Activated CD8-positive, alpha-beta memory T cell treated with anti-CD3 and anti-CD28 coated beads for 36 hours (primary cell): ENCODE measurements around the gene CARMIL1. TPM values are rescaled to one million over a fixed set of nuclear protein-coding genes. Genes with fewer than 3 reads are reported as not detected.
"Not testable (repeated sequence)": the region's sequence is repeated elsewhere in the genome, so short reads cannot be mapped to it uniquely, and the experiment has no call there.

Experiments
- CTCF ChIA-PET: fragments of 350-600 bp; sonication (Branson Sonifier 250); formaldehyde crosslinking; loops from one replicate; lab custom pipeline; 2021; ENCODE audit warnings: antibody characterized with exemption; lab: Charles Lee
- POLR2A ChIA-PET: fragments of 350-600 bp; sonication (Branson Sonifier 250); formaldehyde crosslinking; loops from one replicate; lab custom pipeline; 2021; ENCODE audit warnings: antibody characterized with exemption; lab: Charles Lee
- total RNA-seq, 2 experiments: library from RNA; stranded (reverse); gene quantifications; one replicate each; pipeline ENCODE4 v1.2.3, GENCODE V29; 2021

The CARMIL1 gene
- total RNA-seq, 2 experiments from 2014 or later, result 2.0 TPM

DNA sequence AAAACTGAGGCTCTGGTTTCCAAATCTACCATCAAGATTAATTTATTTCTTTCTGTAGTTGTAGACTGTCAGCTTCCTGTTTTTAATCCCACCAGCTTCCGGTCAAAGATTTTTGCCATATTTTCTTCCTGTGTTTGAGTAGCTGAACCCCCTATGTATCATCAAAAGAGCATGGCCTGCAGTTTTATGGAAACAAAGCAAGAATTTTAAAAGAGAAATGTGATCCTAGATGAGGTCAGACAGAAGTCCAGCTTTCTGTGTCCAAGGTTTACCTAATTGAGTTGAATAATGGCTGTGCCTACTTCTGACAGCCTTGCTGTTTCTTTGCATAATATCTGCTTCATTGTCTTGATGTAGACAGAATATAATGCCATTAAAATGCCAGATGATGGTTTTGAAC lies 163.7 kb downstream of the CARMIL1 start:
- POLR2A ChIA-PET, result no interaction called here
- CTCF ChIA-PET, result no interaction called here

- CTCF ChIA-PET, POLR2A ChIA-PET: not testable (repeated sequence)
These were observed 165.3 kb downstream of the CARMIL1 start for GRCh38 chr6:25444521-25444920.

- POLR2A ChIA-PET, result no interaction called here
- CTCF ChIA-PET, result no interaction called here
These were observed 167.8 kb downstream of the CARMIL1 start for GRCh38 chr6:25446830-25447569.

DNA sequence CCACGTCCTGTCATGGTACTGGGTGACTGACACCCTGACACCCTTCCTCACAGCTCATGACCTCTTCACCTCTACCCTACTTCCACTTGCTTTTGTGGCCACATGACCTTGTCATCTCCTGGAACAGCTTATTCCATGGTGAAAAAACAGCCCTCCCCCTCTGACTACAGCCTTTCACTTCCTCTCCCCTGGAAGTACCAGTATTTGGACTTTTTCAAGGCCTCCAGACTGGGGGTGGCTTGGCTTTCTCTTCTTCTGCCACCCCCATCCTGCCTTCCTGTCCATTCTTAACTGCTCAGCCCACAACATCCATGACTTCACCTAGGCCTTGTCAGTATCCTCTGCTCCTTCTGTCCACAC lies 168.4 kb downstream of the CARMIL1 start:
- ChIA-PET POLR2A (no interaction called here), CTCF (no interaction called here)

GRCh38 chr6:25448965-25449538 lies 169.9 kb downstream of the CARMIL1 start:
- ChIA-PET CTCF (no interaction called here), POLR2A (no interaction called here)

GRCh38 chr6:25449774-25450173 lies 170.6 kb downstream of the CARMIL1 start:
- ChIA-PET CTCF (no interaction called here), POLR2A (no interaction called here)

GRCh38 chr6:25450469-25451198 lies 171.5 kb downstream of the CARMIL1 start:
- CTCF ChIA-PET, result no interaction called here
- POLR2A ChIA-PET, result no interaction called here

GRCh38 chr6:25452031-25452430 lies 172.9 kb downstream of the CARMIL1 start:
- ChIA-PET CTCF (no interaction called here), POLR2A (no interaction called here)

- ChIA-PET CTCF (no interaction called here), POLR2A (no interaction called here)
These were observed 174.1 kb downstream of the CARMIL1 start for GRCh38 chr6:25453288-25453687.

DNA sequence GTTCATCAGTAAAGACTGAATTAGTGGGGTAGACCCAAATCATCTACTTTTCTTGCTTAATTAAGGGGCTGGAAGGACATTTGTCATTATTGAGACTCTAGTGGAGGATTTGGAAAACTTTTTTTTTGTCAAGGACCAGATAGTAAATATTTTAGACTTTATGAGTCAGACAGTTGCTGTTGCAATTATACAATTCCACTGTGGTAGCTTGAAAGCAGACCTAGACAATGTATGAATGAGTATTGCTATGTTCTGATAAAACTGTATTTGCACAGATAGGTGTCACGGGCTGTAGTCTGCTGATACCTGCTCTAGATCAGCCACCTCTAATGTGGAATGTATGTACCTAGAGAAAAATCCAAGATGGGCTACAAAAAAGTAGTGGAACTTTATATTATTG lies 175.0 kb downstream of the CARMIL1 start:
- ChIA-PET POLR2A (no interaction called here), CTCF (no interaction called here)

- POLR2A ChIA-PET, result no interaction called here
- CTCF ChIA-PET, result no interaction called here
These were observed 177.3 kb downstream of the CARMIL1 start for GRCh38 chr6:25456249-25457040.

DNA sequence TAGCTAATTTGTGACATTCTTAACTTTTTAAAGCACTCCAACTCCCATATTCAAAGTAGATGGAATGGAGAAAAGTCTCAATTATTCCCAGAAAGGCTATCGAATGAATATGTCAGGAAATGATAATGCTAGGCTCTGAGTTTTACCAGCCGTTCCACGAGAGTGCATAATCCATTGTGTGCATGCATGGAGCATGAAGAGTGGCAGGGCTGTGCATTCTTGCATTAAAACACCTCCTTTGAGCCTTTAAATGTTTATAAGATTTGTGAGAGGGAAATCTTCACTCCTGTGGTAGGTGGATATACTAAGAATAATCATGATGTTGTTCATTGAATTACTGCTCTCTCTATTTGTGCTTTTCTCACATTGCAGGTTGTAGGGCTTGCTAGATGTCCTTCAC lies 178.3 kb downstream of the CARMIL1 start:
- ChIA-PET CTCF (no interaction called here), POLR2A (no interaction called here)

DNA sequence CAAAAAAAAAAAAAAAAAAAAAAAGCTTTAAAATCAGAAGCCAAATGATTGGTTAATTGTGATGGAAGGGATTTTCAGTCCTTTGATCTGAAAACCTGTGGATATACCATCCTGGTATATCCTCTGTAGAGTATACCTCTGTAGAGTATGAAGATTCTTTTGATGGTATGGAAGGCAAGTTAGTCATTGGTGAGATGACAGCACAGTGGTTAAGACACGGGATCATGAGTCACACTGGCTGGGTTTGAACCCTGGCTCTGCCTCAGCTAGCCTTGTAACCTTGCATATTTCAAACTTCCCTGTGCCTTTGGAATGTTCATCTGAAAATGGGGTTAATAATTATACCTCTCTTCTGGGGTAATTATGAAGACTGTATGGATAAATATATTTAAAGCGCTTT lies 179.3 kb downstream of the CARMIL1 start:
- ChIA-PET POLR2A (no interaction called here), CTCF (no interaction called here)

DNA sequence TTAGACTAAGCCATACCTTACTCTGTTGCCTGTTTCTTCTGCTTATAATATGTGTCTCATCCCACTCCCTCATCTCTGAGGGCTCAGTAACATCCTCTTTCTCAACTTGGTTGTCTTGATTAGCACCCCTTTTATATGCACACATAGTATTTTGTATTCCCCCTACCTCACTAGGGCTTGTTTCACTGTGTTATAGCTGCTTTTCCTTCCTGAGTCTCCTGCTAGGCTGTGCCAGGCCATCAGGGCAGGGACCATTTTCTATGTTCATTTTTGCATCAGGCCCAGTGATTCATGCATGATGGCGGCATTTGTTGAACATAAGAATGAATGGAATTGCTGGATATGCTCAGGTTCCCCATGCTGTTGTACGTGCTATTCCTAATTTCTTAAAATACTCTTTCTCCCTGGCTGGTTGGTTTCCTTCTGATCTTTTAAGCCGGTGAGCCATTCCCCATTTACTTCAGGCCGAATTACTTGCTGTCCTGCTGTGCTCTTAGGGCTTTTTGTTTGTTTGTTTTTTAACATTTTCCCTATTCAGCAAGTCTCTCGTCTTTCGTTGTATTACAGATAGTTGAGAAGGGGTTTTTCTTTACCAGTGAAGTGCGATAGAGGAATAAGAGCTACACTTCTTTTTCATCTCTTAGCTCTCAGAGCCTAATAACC lies 183.2 kb downstream of the CARMIL1 start:
- CTCF ChIA-PET, result no interaction called here
- POLR2A ChIA-PET, result no interaction called here

GRCh38 chr6:25463441-25463840 lies 184.3 kb downstream of the CARMIL1 start:
- POLR2A ChIA-PET, result no interaction called here
- CTCF ChIA-PET, result no interaction called here

DNA sequence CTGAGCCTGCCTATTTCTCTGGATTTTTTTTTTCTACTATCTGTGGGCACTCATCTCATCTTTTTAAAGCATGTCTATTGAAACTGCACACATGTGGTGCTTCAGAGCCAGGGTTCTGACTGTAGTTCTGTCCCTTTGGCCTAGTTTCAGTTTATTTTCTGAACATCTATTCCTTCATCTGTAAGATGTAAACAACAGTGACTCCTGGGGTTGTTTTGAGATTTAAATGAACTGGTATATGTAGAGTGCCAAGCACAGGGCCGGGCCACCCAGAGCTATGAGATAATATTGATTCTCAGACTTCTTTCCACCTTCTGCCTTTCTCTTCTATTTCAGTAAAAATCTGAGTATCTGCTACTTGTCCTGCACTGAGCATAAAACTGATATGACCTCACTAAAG lies 185.1 kb downstream of the CARMIL1 start:
- ChIA-PET CTCF (no interaction called here), POLR2A (no interaction called here)

GRCh38 chr6:25465941-25466340 lies 186.8 kb downstream of the CARMIL1 start:
- ChIA-PET CTCF (no interaction called here), POLR2A (no interaction called here)

- ChIA-PET POLR2A (no interaction called here), CTCF (interaction anchor here (1.2 kb wide), 1 partner anchor 170 kb away, joined by 3 read pairs; no protein-coding TSS in a partner anchor)
These were observed 189.7 kb downstream of the CARMIL1 start for GRCh38 chr6:25468881-25469280.

GRCh38 chr6:25469797-25470388 lies 190.7 kb downstream of the CARMIL1 start:
- CTCF ChIA-PET, result no interaction called here
- POLR2A ChIA-PET, result no interaction called here
